SK-N-SH (cell line): ENCODE results near the gene CA10. TPM values are rescaled to one million over a fixed set of nuclear protein-coding genes. Genes with fewer than 3 reads are reported as not detected.

Source experiments
- CTCF ChIA-PET: fragments of 300-600, 350-600 bp; formaldehyde crosslinking; extraction: SDS; loops from one replicate; lab custom pipeline; 2021; lab: Yijun Ruan, JAX
- POLR2A ChIA-PET: fragments of 350-600 bp; sonication (Branson Sonifier 250); formaldehyde crosslinking; extraction: SDS; loops from one replicate; lab custom pipeline; 2020; ENCODE audit warnings: antibody characterized with exemption, inconsistent platforms; lab: Yijun Ruan, JAX
- DNase-seq: peaks from one replicate; pipeline ENCODE4 v3.0.0; 2012
- H2AFZ ChIP-seq: fragments of 200-600 bp; sonication (generic); 2 replicates; pipeline ENCODE4 v1.8.1; 2016; ENCODE audit warnings: antibody characterized with exemption, mild to moderate bottlenecking, low read depth
- H3F3A ChIP-seq: fragments of 200-600 bp; sonication (generic); replicated peaks from 2 replicates; pipeline ENCODE3; 2016; ENCODE audit warnings: antibody characterized with exemption, mild to moderate bottlenecking; ENCODE audit not compliant: insufficient read depth
- H3K27ac ChIP-seq, 2 experiments: fragments of 200-500 bp in 1 of 2; fragments of 200-600 bp in 1 of 2; sonication (Bioruptor generic) in 1 of 2; sonication (generic), shearing (Covaris generic) in 1 of 2; 2 replicates each; pipeline versions ENCODE4 v1.5.1 to v1.6.1; 2014 to 2016; ENCODE audit warnings: low read depth in 2 of 2, inconsistent platforms in 1 of 2, low read length in 1 of 2, mild to moderate bottlenecking in 1 of 2, mixed read lengths in 1 of 2
- H3K27me3 ChIP-seq: fragments of 200-600 bp; sonication (generic), shearing (Covaris generic); 2 replicates; pipeline ENCODE4 v1.6.1; 2016; ENCODE audit warnings: mixed run types; ENCODE audit not compliant: insufficient read depth
- H3K36me3 ChIP-seq, 2 experiments: fragments of 200-500 bp in 1 of 2; fragments of 200-600 bp in 1 of 2; sonication (Bioruptor generic) in 1 of 2; sonication (generic) in 1 of 2; replicated peaks in 1 of 2; 2 replicates each; pipeline versions ENCODE3 to v1.5.1; 2014 to 2016; ENCODE audit warnings: low read length in 1 of 2, mild to moderate bottlenecking in 1 of 2; ENCODE audit not compliant: insufficient read depth in 2 of 2, control insufficient read depth in 1 of 2
- H3K4me1 ChIP-seq, 2 experiments: fragments of 200-500 bp in 1 of 2; fragments of 200-600 bp in 1 of 2; sonication (Bioruptor generic) in 1 of 2; sonication (generic), shearing (Covaris generic) in 1 of 2; 2 replicates each; pipeline versions ENCODE4 v1.5.1 to v1.6.1; 2014 to 2016; ENCODE audit warnings: low read depth in 1 of 2, low read length in 1 of 2, mixed run types in 1 of 2; ENCODE audit not compliant: insufficient read depth in 2 of 2, control insufficient read depth in 1 of 2
- H3K4me2 ChIP-seq: fragments of 200-600 bp; sonication (generic), shearing (Covaris generic); 2 replicates; pipeline ENCODE4 v1.6.1; 2017; ENCODE audit warnings: mixed run types
- H3K4me3 ChIP-seq, 2 experiments: fragments of 200-500 bp in 1 of 2; fragments of 200-600 bp in 1 of 2; sonication (Bioruptor generic) in 1 of 2; sonication (generic), shearing (Covaris generic) in 1 of 2; 2 replicates each; pipeline versions ENCODE4 v1.5.1 to v1.8.1; 2014 to 2016; ENCODE audit warnings: low read depth in 2 of 2, inconsistent platforms in 1 of 2, low read length in 1 of 2, mild to moderate bottlenecking in 1 of 2, mixed read lengths in 1 of 2, moderate library complexity in 1 of 2
- H3K79me2 ChIP-seq: fragments of 200-600 bp; sonication (generic); 2 replicates; pipeline ENCODE4 v1.8.1; 2017; ENCODE audit warnings: mild to moderate bottlenecking; ENCODE audit not compliant: insufficient read depth
- H3K9ac ChIP-seq: fragments of 200-600 bp; sonication (generic); 2 replicates; pipeline ENCODE4 v1.6.1; 2017; ENCODE audit warnings: mixed run types
- H3K9me2 ChIP-seq: fragments of 200-600 bp; sonication (generic); 2 replicates; pipeline ENCODE4 v1.6.1; 2017; ENCODE audit warnings: mixed run types
- H3K9me3 ChIP-seq: fragments of 200-600 bp; sonication (generic); 2 replicates; pipeline ENCODE4 v1.6.1; 2017; ENCODE audit warnings: mixed run types, mild to moderate bottlenecking, moderate library complexity
- H4K20me1 ChIP-seq: fragments of 200-600 bp; sonication (generic); 2 replicates; pipeline ENCODE4 v1.6.1; 2017; ENCODE audit warnings: mild to moderate bottlenecking, mixed run types; ENCODE audit not compliant: insufficient read depth
- CHD2 ChIP-seq: fragments of 150-350 bp; IDR thresholded peaks from 2 replicates; pipeline ENCODE4 v1.6.1; 2018; ENCODE audit warnings: low read length; ENCODE audit not compliant: partially characterized antibody
- ELF1 ChIP-seq: IDR thresholded peaks from 2 replicates; pipeline ENCODE4 v1.4.0; 2012
- EZH2phosphoT487 ChIP-seq: fragments of 200-600 bp; sonication (generic); IDR thresholded peaks from 2 replicates; pipeline ENCODE4 v1.6.1; 2017; ENCODE audit warnings: low read depth, mixed run types, mild to moderate bottlenecking, antibody characterized with exemption, moderate library complexity, borderline replicate concordance
- FOSL2 ChIP-seq: IDR thresholded peaks from 2 replicates; pipeline ENCODE4 v1.4.0; 2012; ENCODE audit warnings: low read depth, mild to moderate bottlenecking, moderate library complexity, borderline replicate concordance
- FOXJ3 ChIP-seq: sonication (generic); formaldehyde crosslinking; IDR thresholded peaks from 2 replicates; pipeline ENCODE4 v1.5.1; 2020; ENCODE audit warnings: mild to moderate bottlenecking, missing genetic modification reagents
- FOXM1 ChIP-seq: IDR thresholded peaks from 2 replicates; pipeline ENCODE4 v1.4.0; 2012; ENCODE audit warnings: low read depth, mild to moderate bottlenecking
- GATA2 ChIP-seq: sonication (generic); formaldehyde crosslinking; IDR thresholded peaks from 2 replicates; pipeline ENCODE4 v1.5.0; 2020; ENCODE audit warnings: mild to moderate bottlenecking, missing genetic modification reagents
- MEF2A ChIP-seq: IDR thresholded peaks from 2 replicates; pipeline ENCODE4 v1.4.0; 2012; ENCODE audit warnings: low read depth, borderline replicate concordance
- MXI1 ChIP-seq: IDR thresholded peaks from 2 replicates; pipeline ENCODE4 v1.6.1; 2012; ENCODE audit warnings: mild to moderate bottlenecking, low read depth, low read length, improper control_type of control experiment
- NFIC ChIP-seq: IDR thresholded peaks from 2 replicates; pipeline ENCODE4 v1.4.0; 2012; ENCODE audit warnings: borderline replicate concordance
- PBX3 ChIP-seq: IDR thresholded peaks from 2 replicates; pipeline ENCODE4; 2012
- SIN3A ChIP-seq: IDR thresholded peaks from 2 replicates; pipeline ENCODE4 v1.6.1; 2012; ENCODE audit warnings: low read depth, mild to moderate bottlenecking, low read length, moderate library complexity, borderline replicate concordance
- SMC3 ChIP-seq: IDR thresholded peaks from 2 replicates; pipeline ENCODE4 v1.6.1; 2012; ENCODE audit warnings: low read depth, low read length, improper control_type of control experiment
- TCF12 ChIP-seq: IDR thresholded peaks from 2 replicates; pipeline ENCODE4 v1.4.0; 2012
- ZBTB33 ChIP-seq: IDR thresholded peaks from 2 replicates; pipeline ENCODE4 v1.4.0; 2012; ENCODE audit warnings: low read depth, borderline replicate concordance
- WGBS: methylation state at CpG from one replicate; pipeline ENCODE4 v1.1.6; 2017; ENCODE audit warnings: low lambda C conversion rate; 5-methylcytosine and 5-hydroxymethylcytosine counted together
- polyA plus RNA-seq, 3 experiments: library from polyadenylated mRNA; depleted of rRNA; stranded (reverse); fragments of >200 nt; gene quantifications; 2 replicates each; pipeline ENCODE4 v1.2.3, GENCODE V29; 2012
- TF ChIP-seq, protein P1 (sequence below): IDR thresholded peaks from 2 replicates; pipeline ENCODE4 v1.6.1; 2012; ENCODE audit warnings: mild to moderate bottlenecking, low read depth, low read length, moderate library complexity
- TF ChIP-seq, protein P2 (sequence below): fragments of 150-350 bp; IDR thresholded peaks from 2 replicates; pipeline ENCODE4 v1.6.1; 2017; ENCODE audit warnings: antibody characterized with exemption, low read length, low read depth, borderline replicate concordance
- TF ChIP-seq, protein P3 (sequence below): IDR thresholded peaks from 2 replicates; pipeline ENCODE4 v1.4.0; 2012; ENCODE audit warnings: low read depth, borderline replicate concordance

Gene CA10
- polyA plus RNA-seq, 1 of the 3 experiments (the other 2 are of a cell fraction), result not detected

DNA sequence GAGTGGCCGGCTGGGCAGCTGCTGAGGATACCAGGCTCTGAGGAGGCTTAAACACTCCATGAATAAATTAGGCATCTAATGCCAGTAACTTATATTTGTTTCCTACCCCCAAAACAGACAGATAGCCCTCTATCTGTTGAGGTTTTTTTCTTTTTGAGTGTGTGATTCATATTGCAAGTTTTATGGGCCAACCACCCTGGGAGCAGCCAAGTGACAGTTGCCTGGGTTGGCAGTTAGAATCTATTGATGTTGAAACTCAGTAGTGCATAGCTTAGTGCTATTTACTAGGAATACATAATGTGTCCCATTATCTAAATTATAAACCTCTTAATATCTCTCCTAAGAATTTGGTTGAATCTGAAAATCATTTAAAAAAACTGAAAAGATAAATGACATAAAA, 397.4 kb downstream of the CA10 start:
- no peak for DNase-seq
- no peaks in the 10 kb centered on the region for H3K27me3 ChIP-seq
- no peak overlapping the region for H3K27ac ChIP-seq
- H2AFZ ChIP-seq, result no peak overlapping the region
- H3K9me2 ChIP-seq, result no peaks in the 10 kb centered on the region
- no peaks in the 10 kb centered on the region for H3K79me2 ChIP-seq
- ChIA-PET CTCF (interaction anchor here (0.8 to 12.4 kb wide), 4 partner anchors 235 to 399 kb away, joined by 3 to 198 read pairs (median 4); no protein-coding TSS in a partner anchor), POLR2A (no interaction called here)
- H3F3A ChIP-seq, result no peaks in the 10 kb centered on the region
- peaks cover 0 to 3% of the 10 kb centered on the region in 2 experiments; a peak in 1 of 4 replicates for H3K4me1 ChIP-seq
- H3K36me3 ChIP-seq, result no peaks in the 10 kb centered on the region
- no peak overlapping the region for H3K9ac ChIP-seq
- H3K4me3 ChIP-seq, result no peak overlapping the region
- H3K9me3 ChIP-seq, result no peaks in the 10 kb centered on the region
- no peaks in the 10 kb centered on the region for H4K20me1 ChIP-seq
- WGBS, result 58% methylated on average over 1 of the region's 1 CpG
- H3K4me2 ChIP-seq, result no peak overlapping the region
- TF ChIP-seq MXI1 (no peak), NFIC (no peak), GATA2 (CRISPR knock-in tag) (no peak), ZBTB33 (no peak), PBX3 (no peak), CHD2 (no peak), SIN3A (no peak), FOXJ3 (CRISPR knock-in tag) (no peak), ELF1 (no peak), EZH2phosphoT487 (no peak), SMC3 (no peak), FOXM1 (no peak), MEF2A (no peak), FOSL2 (no peak), TCF12 (no peak)
- TF ChIP-seq, protein P1, sequence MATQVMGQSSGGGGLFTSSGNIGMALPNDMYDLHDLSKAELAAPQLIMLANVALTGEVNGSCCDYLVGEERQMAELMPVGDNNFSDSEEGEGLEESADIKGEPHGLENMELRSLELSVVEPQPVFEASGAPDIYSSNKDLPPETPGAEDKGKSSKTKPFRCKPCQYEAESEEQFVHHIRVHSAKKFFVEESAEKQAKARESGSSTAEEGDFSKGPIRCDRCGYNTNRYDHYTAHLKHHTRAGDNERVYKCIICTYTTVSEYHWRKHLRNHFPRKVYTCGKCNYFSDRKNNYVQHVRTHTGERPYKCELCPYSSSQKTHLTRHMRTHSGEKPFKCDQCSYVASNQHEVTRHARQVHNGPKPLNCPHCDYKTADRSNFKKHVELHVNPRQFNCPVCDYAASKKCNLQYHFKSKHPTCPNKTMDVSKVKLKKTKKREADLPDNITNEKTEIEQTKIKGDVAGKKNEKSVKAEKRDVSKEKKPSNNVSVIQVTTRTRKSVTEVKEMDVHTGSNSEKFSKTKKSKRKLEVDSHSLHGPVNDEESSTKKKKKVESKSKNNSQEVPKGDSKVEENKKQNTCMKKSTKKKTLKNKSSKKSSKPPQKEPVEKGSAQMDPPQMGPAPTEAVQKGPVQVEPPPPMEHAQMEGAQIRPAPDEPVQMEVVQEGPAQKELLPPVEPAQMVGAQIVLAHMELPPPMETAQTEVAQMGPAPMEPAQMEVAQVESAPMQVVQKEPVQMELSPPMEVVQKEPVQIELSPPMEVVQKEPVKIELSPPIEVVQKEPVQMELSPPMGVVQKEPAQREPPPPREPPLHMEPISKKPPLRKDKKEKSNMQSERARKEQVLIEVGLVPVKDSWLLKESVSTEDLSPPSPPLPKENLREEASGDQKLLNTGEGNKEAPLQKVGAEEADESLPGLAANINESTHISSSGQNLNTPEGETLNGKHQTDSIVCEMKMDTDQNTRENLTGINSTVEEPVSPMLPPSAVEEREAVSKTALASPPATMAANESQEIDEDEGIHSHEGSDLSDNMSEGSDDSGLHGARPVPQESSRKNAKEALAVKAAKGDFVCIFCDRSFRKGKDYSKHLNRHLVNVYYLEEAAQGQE, result no peak
- TF ChIP-seq, protein P2, sequence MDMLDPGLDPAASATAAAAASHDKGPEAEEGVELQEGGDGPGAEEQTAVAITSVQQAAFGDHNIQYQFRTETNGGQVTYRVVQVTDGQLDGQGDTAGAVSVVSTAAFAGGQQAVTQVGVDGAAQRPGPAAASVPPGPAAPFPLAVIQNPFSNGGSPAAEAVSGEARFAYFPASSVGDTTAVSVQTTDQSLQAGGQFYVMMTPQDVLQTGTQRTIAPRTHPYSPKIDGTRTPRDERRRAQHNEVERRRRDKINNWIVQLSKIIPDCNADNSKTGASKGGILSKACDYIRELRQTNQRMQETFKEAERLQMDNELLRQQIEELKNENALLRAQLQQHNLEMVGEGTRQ, result no peak
- TF ChIP-seq, protein P3, sequence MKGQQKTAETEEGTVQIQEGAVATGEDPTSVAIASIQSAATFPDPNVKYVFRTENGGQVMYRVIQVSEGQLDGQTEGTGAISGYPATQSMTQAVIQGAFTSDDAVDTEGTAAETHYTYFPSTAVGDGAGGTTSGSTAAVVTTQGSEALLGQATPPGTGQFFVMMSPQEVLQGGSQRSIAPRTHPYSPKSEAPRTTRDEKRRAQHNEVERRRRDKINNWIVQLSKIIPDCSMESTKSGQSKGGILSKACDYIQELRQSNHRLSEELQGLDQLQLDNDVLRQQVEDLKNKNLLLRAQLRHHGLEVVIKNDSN, result no peak
- TF ChIP-seq, all 33 proteins: peak for 0
